ENCODE results near the gene COPS3.

DNA sequence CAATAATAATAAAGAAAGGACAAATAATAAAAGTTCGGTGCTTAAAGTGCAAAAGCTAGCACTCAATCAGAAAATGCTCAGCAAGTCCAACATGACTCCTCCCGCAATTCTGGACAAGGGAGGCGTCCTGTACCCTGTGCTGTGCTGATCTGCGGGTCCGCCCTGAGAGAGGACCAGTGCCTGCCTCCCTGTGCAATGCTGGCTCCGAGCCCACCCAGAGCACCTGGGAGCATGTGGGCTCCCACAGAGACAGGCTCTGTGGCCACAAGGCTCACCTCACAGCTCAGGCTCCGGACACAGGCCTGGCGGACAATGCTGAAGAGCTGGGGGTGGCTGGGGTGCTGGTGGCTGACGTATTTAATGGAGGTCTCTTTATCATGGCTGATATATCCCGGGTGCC is 55.1 kb downstream of the COPS3 start:
- TF ChIP-seq EP300 (IDR thresholded peaks at IDR 0.05; ENCODE audit: borderline replicate concordance) (no peak), FOXM1 (IDR thresholded peaks at IDR 0.05; ENCODE audit: borderline replicate concordance, low read depth) (no peak), TAF1 (IDR thresholded peaks at IDR 0.05; ENCODE audit: low read depth) (no peak), RAD21 (IDR thresholded peaks at IDR 0.05; ENCODE audit: low read depth) (no peak), CREB1 (IDR thresholded peaks at IDR 0.05; ENCODE audit: low read depth) (no peak), CEBPB (IDR thresholded peaks at IDR 0.05) (no peak), TCF12 (IDR thresholded peaks at IDR 0.05; ENCODE audit: low read depth) (no peak)
- TF ChIP-seq, protein P1, sequence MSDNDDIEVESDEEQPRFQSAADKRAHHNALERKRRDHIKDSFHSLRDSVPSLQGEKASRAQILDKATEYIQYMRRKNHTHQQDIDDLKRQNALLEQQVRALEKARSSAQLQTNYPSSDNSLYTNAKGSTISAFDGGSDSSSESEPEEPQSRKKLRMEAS (IDR thresholded peaks at IDR 0.05): no peak
